ENCODE data around the gene LACTB.

LACTB gene

GRCh38 chr15:63172851-63173451 lies 51.3 kb downstream of the LACTB start:
- DNase-seq (ENCODE audit: low read depth in 1 of 2, low spot score in 1 of 2) = no peak
- TF ChIP-seq JUND (IDR thresholded peaks at IDR 0.05; ENCODE audit: low read depth) = no peak
- in situ Hi-C loops (cut with HindIII; ENCODE audit: low pct_unique_long_range_greater_than_20kb, low sequenced_read_pairs) = no loop called here

GRCh38 chr15:63176302-63176701 lies 54.6 kb downstream of the LACTB start:
- TF ChIP-seq JUND (IDR thresholded peaks at IDR 0.05; ENCODE audit: low read depth) = no peak
- DNase-seq (ENCODE audit: low read depth in 1 of 2, low spot score in 1 of 2) = no peak
- in situ Hi-C loops (cut with HindIII; ENCODE audit: low pct_unique_long_range_greater_than_20kb, low sequenced_read_pairs) = no loop called here

DNA sequence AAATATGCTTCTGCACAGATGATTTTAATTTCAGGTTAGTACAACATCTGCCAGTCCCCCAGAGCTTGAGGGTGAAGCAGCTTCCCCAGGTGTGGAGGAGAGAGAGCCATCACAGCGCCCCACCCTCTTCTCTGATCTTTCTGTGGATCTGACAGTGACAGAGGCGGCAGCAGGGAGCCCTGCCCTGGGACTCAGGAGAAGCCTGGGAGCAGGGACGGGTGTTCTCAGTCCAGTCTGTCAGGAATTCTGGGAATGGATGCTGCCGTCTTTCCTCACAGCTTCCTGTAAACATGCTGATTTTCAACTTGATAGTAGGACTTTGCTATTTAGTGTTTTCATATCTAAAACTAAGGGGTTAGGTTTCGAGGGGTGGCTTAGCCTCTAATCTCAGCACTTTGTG lies 56.4 kb downstream of the LACTB start:
- TF ChIP-seq JUND (IDR thresholded peaks at IDR 0.05; ENCODE audit: low read depth) = no peak
- in situ Hi-C loops (cut with HindIII; ENCODE audit: low pct_unique_long_range_greater_than_20kb, low sequenced_read_pairs) = no loop called here
- DNase-seq (ENCODE audit: low read depth in 1 of 2, low spot score in 1 of 2) = no peak

DNA sequence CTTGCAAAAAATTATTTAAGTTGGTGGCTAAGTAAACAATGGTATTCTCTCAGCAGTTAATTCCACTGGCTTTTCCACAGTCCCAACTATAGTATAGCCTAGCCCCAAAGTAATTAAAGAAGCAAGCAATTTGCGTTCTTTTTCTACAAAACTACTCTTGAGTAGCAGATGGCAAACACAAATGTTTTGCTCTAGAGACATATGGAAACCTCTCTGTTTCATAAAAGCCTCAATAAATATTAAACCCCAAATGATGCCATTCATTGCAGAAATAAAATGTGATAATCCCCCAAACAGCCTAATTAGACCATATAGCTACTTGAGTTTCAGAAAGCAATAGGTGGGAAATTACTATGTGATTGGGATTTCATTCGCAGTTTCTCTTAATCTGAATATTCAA lies 59.1 kb downstream of the LACTB start:
- TF ChIP-seq JUND (IDR thresholded peaks at IDR 0.05; ENCODE audit: low read depth) = no peak
- no peak for DNase-seq (ENCODE audit: low read depth in 1 of 2, low spot score in 1 of 2)
- in situ Hi-C loops (cut with HindIII; ENCODE audit: low pct_unique_long_range_greater_than_20kb, low sequenced_read_pairs) = no loop called here

GRCh38 chr15:63181648-63182047 lies 60.0 kb downstream of the LACTB start:
- DNase-seq (ENCODE audit: low read depth in 1 of 2, low spot score in 1 of 2) = no peak
- in situ Hi-C loops (cut with HindIII; ENCODE audit: low pct_unique_long_range_greater_than_20kb, low sequenced_read_pairs) = no loop called here
- no peak for TF ChIP-seq JUND (IDR thresholded peaks at IDR 0.05; ENCODE audit: low read depth)

GRCh38 chr15:63185206-63185605 lies 63.5 kb downstream of the LACTB start:
- in situ Hi-C loops (cut with HindIII; ENCODE audit: low pct_unique_long_range_greater_than_20kb, low sequenced_read_pairs) = no loop called here
- no peak for DNase-seq (ENCODE audit: low read depth in 1 of 2, low spot score in 1 of 2)
- no peak for TF ChIP-seq JUND (IDR thresholded peaks at IDR 0.05; ENCODE audit: low read depth)

DNA sequence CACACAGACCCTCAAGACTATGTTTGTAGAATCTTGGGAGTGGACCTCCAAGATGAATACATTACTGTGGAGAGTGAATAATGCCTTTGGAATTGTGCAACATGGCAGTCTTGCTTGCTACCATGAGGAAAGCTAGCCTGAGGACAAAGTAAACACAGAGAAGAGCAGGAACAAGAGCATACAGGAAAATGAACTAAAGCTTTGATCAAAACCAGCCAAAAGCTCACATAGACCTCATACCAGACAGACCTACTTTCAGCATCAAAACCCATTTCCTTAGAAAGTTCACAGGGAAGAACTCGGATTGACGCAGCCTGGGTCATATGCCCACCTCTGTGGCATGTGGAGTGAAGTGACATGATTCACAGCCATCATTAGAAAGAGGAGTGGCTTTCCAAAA lies 64.4 kb downstream of the LACTB start:
- TF ChIP-seq JUND (IDR thresholded peaks at IDR 0.05; ENCODE audit: low read depth) = no peak
- DNase-seq (ENCODE audit: low read depth in 1 of 2, low spot score in 1 of 2) = peak in 1 of 2 experiments; percentile 66
- in situ Hi-C loops (cut with HindIII; ENCODE audit: low pct_unique_long_range_greater_than_20kb, low sequenced_read_pairs) = no loop called here

DNA sequence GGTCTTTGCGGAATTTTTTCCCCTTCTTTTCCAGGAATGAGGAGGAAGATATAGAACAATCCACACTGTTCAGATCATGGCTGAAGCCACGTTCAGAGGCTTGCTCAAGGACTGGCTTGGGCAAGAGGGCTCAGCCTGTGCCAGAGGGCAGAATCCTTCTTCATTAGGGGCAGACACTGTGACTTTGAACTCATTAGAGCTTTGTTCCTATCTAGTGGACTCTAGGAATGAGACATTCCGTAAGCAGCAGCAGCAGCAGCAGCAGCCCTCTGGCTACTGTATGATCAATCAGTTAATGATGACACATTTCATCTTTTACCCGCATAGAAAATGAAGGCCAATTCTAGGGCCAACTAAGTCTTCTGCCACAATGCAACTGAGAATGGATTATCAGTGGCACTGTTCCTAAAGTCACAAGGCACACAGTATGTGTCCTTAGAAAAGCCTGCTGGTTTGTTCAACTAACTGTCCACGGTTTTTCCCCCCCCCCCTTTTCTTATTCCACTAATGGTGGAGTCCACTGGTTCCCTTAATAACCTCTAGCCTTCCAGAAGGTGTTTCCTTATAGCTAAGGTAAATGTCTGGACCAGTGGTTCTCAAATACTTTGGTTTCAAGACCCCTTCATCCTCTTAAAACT lies 66.0 kb downstream of the LACTB start:
- TF ChIP-seq JUND (IDR thresholded peaks at IDR 0.05; ENCODE audit: low read depth) = no peak
- DNase-seq (ENCODE audit: low read depth in 1 of 2, low spot score in 1 of 2) = no peak
- in situ Hi-C loops (cut with HindIII; ENCODE audit: low pct_unique_long_range_greater_than_20kb, low sequenced_read_pairs) = no loop called here

DNA sequence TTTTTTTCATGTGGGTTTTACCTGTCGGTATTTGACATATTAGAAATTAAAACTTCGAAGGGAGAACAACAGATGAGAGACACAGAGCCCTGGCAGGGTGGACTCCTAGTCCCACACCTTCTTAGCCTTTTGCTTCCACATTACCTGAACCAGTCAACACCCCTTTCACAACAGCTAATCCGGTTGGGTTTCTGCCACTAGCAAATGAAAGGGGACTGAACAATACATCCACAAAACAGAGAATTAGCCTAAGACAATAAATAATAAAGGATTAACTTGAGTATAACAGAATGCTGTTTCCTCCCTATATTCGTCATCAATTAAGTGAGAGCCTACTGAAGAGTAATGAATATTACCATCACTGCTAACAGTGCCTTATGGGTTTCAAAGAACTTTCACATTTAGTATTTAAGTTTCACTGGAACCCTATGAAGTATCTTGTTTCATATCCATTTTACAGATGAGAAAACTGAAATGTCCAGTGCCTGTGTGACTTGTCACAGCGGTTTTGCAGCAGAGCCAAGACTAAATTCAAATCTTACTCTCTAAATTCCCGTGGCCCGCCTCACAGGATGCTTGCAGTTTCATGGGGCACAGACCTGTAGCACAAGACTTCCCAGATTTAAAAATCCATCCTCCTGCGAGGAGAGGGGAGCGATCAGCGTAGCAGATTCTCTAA lies 66.7 kb downstream of the LACTB start:
- in situ Hi-C loops (cut with HindIII; ENCODE audit: low pct_unique_long_range_greater_than_20kb, low sequenced_read_pairs) = no loop called here
- TF ChIP-seq JUND (IDR thresholded peaks at IDR 0.05; ENCODE audit: low read depth) = no peak
- DNase-seq (ENCODE audit: low read depth in 1 of 2, low spot score in 1 of 2) = no peak

- no peak for TF ChIP-seq JUND (IDR thresholded peaks at IDR 0.05; ENCODE audit: low read depth)
- in situ Hi-C loops (cut with HindIII; ENCODE audit: low pct_unique_long_range_greater_than_20kb, low sequenced_read_pairs) = no loop called here
- peak; percentile 59 to 96 for DNase-seq (ENCODE audit: low read depth in 1 of 2, low spot score in 1 of 2)
These were observed 67.5 kb downstream of the LACTB start, which contains the start of gene RAB8B for GRCh38 chr15:63188926-63189871. RAB8B (plus strand) TSS chr15:63189606; CDS start chr15:63189625, 19 bp downstream.

DNA sequence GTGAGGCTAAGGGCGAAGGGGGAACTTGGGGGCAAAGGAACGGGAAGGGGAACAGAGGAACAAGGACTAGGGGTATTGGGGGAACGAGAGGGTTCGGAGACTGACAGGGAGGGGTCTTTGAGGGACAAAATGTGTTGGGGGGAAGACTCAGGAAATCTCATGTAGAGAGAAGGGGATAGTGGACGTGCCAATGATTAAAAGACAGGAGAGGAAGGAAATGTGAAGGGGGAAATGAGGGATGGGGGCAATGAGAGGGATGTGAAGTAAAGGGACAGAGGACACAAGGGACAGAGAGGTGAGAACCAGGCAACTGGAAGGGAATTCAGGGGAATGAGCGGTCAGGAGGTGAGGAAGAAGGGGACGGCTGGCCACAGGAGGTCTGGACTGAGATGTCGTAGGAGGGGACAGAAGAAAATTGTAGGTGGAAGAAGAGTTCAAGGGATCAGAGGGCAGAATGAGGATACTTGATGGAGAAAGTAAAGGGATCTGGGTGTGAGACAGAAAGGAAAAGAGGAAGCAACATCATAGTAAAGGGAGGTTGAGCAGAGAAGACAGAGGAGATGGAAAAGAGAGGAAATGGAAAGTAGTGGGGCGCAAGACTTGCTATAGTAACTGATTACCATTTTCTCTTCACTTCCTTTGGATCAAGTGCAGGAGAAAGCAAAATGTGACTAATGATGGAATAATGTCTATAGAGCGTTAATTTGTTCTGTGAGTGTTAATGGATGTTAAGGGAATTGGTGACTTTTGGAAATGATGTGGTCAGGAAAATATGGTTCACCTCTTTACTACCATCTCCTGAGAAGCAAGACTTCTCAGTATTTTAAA lies 68.5 kb downstream of the LACTB start:
- no peak for DNase-seq (ENCODE audit: low read depth in 1 of 2, low spot score in 1 of 2)
- in situ Hi-C loops (cut with HindIII; ENCODE audit: low pct_unique_long_range_greater_than_20kb, low sequenced_read_pairs) = no loop called here
- TF ChIP-seq JUND (IDR thresholded peaks at IDR 0.05; ENCODE audit: low read depth) = no peak
